ENCODE results near the gene DGCR6.
"Not testable (repeated sequence)": the region's sequence is repeated elsewhere in the genome, so short reads cannot be mapped to it uniquely, and the experiment has no call there.

DGCR6 gene

DNA sequence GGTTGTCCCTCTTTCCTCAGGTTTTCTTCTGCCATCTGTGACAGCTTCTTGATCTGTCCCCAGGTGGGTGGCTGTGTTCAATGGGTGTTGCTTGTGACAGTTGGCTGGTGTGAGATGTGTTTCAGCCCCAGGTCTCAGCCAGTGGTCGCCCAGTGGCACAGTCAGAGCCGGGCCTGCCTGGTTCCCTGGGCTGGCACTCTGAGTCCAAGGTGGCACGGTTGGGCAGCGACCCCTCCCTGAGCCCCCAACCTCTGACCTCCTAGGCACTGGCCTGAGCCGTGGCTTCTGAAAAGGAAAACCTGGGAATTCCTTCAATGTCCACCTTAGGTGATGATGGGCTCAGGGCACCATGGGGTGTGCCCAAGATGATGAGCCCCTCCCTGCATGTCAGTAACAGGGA lies 44.0 kb downstream of the DGCR6 start:
- H3K4me3 ChIP-seq (ENCODE audit: low read depth, low read length), result no peak overlapping the region
- no peak for DNase-seq (ENCODE audit: low read depth)
- TF ChIP-seq, protein P1, sequence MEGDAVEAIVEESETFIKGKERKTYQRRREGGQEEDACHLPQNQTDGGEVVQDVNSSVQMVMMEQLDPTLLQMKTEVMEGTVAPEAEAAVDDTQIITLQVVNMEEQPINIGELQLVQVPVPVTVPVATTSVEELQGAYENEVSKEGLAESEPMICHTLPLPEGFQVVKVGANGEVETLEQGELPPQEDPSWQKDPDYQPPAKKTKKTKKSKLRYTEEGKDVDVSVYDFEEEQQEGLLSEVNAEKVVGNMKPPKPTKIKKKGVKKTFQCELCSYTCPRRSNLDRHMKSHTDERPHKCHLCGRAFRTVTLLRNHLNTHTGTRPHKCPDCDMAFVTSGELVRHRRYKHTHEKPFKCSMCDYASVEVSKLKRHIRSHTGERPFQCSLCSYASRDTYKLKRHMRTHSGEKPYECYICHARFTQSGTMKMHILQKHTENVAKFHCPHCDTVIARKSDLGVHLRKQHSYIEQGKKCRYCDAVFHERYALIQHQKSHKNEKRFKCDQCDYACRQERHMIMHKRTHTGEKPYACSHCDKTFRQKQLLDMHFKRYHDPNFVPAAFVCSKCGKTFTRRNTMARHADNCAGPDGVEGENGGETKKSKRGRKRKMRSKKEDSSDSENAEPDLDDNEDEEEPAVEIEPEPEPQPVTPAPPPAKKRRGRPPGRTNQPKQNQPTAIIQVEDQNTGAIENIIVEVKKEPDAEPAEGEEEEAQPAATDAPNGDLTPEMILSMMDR (conservative IDR thresholded peaks at IDR 0.05; ENCODE audit: low read depth, low read length), result no peak

DNA sequence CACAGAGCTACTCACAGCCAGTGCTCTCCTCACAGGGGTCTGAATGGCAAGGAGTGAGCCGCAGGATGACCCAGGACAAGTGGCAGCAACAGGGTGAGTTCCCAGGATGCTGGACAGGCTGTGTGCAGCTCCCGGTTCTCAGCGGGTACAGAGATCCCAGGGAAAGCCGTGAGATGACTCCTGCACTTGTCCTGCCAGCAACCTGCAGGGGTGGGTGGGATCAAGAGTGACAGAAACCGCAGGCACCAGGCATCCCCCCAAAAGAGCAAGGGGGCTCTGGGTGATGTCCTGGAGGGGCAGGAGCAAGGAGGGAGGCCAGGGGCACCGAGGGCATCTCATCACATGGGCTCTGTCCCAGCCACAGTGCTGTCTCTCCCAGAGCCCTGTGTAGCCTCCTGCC lies 45.9 kb downstream of the DGCR6 start:
- DNase-seq (ENCODE audit: low read depth), result no peak
- TF ChIP-seq, protein P1 (conservative IDR thresholded peaks at IDR 0.05; ENCODE audit: low read depth, low read length), result no peak
- H3K4me3 ChIP-seq (ENCODE audit: low read depth, low read length), result no peak overlapping the region

DNA sequence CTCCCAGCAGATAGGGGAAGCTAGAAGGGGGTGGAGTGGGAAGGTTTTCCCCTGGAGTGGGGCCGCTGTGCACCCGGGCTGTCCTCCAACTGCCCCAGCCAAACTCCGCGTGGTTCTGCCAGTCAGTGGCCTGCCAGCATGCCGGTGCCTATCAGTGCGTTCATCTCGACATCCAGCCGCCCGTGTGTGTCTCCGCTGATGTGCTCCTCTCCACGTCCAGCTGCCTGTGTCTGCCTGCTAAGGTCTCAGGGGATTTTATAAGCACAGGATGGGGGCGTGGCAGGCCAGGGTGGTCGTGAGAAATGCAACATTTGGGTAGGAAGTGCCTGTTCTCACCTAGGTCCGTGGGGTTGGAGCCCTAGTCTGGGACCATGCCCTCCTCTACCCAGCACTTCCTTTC lies 47.0 kb downstream of the DGCR6 start:
- not testable (repeated sequence) for DNase-seq (ENCODE audit: low read depth)

DNA sequence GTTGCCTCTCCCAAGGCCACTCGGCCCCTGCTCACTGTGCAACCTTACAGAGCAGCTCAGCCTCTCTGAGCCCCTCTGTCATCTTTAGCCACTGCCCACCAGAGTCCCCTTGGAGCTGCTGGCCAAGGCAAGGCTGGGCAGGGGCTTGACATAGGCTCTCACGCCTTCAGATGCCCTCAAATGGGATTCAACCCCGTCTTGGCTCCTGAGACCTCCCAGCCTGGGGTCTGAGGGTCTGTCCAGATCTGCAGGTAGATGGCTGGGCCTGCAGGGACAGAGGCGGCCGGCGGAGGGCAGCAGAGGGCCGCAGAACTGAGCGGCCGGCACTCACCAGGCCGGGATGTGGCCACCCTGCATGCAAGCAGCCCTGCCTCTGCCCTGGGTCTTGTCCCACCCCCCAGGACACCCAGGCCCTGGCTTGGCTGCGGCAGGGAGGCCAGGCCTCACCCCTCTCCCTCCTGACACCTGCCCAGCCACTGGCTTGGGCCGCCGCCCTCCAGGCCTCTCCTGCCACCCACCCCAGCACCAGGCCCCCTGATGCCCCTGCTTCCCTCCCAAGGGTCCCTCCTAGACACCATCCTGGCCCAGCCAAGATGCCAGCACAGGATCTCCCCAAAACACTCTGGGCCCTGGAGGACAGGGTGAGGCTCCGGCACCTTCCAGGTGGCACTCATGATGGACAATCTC lies 48.3 kb downstream of the DGCR6 start:
- DNase-seq (ENCODE audit: low read depth), result peak; percentile 64

More for the DNA sequence above, 47.0 kb downstream of the DGCR6 start:
- H3K4me3 ChIP-seq (ENCODE audit: low read depth, low read length), result not testable (repeated sequence)

DNA sequence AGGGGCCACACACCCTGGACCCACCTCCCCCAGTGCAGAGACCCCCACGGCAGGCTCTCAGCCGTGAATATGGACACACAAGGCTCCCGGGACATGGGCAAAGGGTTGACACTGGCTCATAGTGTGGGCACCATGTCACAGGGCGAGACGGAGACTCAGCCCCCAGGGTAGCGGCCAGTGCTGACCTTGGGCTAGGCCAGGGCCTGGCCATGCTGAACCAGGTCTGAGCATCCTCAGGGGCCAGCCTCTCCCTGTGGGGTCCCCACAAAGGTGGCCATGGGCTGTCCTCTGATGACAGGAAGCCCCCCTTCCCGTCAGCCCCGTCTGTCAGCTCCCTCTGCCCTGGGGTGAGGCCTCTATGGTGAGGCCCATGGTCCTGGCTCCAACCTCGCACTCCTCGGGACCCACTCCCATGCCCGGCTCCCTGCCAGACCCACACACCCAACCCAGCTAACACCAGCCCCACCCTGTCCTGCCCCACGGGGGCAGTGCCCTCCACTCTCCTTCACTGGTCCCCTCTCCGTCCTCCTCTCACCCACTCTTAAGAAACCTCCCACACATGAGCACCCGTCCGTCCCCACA lies 49.0 kb downstream of the DGCR6 start:
- TF ChIP-seq, protein P1 (conservative IDR thresholded peaks at IDR 0.05; ENCODE audit: low read depth, low read length), result no peak
- no peak for DNase-seq (ENCODE audit: low read depth)
- H3K4me3 ChIP-seq (ENCODE audit: low read depth, low read length), result no peak overlapping the region

More for the DNA sequence above, 48.3 kb downstream of the DGCR6 start:
- H3K4me3 ChIP-seq (ENCODE audit: low read depth, low read length), result not testable (repeated sequence)
- TF ChIP-seq, protein P1 (conservative IDR thresholded peaks at IDR 0.05; ENCODE audit: low read depth, low read length), result peak; percentile 80

DNA sequence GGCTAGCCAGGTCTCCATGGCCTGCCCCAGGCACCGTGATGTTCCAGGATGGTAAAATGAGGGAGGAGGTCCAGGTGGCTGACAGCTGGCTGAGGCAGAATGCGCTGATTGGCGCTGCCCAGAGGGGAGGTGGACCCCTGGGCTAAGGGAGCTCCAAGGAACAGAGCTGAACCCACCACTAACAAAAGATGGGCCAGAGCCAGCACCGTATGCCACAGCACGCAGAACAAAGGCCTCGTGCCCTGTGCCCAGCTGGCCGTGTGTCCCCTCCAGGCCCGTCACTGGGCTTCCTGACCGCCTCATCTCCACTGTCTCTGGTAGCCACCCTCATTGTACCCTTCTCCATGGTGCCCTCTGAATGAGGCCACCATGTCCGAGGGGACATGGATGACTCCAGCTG lies 49.6 kb downstream of the DGCR6 start:
- DNase-seq (ENCODE audit: low read depth), result no peak
- H3K4me3 ChIP-seq (ENCODE audit: low read depth, low read length), result no peak overlapping the region
- TF ChIP-seq, protein P1 (conservative IDR thresholded peaks at IDR 0.05; ENCODE audit: low read depth, low read length), result no peak

DNA sequence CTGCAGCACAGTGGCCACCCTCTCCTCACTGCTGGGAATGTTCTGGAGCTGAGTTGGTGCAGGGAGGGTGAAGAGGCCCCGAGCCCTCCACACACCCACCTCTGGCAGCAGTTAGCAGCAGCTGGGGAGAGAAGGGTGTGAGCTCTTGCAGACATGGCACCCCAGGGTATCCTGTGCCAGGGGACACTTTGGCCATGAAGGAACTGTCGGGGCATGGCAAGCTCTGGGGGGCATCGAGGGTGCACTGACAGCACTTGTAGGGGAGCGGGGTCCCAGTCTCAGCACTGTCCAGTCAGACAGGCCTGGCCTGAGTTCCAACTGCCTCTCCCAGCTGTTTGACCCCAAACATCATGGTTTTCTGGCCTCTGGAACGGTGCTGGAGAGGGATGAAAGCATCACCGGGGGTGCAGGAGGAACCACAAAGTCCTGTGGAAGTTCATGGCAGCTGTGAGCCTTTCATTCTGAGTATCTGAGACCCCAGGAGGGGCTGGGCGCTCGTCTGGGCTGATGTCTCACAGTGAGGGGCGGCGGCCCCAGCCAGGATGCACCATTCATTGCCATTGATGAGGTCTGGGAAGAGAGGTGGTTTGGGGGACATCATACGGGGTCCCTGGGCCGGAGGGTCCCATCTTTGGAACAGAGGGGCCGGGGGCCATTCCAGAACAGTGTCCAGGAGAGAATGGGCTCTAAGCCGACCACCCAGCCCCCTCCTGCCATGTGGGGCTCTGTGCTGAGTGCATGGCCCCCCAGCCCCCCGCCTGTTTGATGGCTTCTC lies 50.2 kb downstream of the DGCR6 start:
- H3K4me3 ChIP-seq (ENCODE audit: low read depth, low read length); DNase-seq (ENCODE audit: low read depth): not testable (repeated sequence)

DNA sequence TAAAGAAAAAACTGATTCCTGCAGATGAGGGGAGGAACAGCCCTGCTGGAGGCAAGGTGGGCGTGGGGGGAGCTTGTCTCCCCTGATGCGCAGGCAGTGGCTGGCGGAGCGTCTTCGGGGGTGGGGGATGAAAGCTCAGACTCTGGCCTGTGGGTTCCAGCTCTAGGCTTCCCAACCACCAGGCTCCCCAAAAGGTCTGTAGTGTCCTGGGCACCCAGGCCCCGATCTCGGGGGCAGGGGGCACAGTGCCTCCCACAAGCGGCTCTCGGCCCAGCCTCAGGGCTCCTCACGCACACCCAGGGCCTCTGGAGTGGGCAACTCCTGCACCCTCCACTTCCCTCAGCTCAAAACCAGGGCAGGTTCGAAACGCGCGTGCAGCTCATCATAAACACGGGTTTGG lies 50.8 kb downstream of the DGCR6 start:
- not testable (repeated sequence) for DNase-seq (ENCODE audit: low read depth); H3K4me3 ChIP-seq (ENCODE audit: low read depth, low read length)

DNA sequence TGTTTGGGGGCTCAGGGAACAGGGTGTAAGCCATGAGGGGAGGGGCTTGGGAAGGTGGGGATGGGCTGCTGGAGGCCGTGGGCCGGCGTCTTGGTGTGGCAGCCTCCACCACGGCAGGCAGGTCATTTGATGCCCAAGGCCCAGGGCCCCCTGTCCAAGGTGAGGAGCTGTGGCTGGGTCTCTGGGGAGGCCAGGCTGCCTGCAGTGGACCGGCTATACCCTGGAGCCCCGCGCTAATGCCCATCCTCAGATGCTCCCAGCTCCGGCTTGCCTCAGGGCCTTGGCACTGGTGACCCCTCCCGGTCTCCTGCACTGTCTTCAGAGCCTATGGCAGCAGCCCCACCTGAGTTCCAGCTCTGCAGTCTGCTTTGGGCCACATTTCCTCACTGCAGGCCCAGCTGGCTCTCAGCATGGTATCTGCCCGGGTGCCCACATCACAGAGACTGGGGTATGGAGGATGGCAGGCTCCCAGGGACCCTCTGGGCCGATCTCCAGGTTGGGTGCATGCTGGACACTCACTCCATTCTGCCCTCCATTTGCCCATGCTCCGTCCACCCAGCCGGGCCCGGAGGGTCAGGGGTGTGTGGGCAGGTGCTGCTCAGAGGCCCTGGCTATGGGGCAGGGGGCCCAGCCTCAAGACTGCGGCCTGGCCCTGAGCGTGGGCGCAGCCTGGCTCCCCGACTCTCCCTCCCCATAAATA lies 51.7 kb downstream of the DGCR6 start:
- H3K4me3 ChIP-seq (ENCODE audit: low read depth, low read length); DNase-seq (ENCODE audit: low read depth): not testable (repeated sequence)

DNA sequence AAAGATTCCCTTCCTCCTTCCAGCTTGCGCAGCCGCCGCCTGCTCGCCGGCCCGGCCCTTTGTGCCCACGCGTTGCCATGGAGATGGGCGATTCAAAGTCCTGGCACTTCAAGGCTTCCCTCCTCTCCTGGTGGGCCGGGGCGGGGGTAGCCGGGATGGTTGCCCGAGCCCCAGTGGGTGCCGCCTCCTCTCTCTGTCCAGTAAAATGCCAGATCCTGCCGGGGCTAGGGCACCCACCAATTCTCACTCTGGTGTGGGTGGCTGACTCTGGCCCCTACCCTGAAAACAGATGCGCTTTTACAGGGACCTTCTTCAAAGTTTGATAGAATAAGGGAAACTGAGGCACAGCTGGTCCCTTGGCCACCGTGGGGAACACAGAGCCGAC lies 52.2 kb downstream of the DGCR6 start:
- H3K4me3 ChIP-seq (ENCODE audit: low read depth, low read length), result not testable (repeated sequence)

DNA sequence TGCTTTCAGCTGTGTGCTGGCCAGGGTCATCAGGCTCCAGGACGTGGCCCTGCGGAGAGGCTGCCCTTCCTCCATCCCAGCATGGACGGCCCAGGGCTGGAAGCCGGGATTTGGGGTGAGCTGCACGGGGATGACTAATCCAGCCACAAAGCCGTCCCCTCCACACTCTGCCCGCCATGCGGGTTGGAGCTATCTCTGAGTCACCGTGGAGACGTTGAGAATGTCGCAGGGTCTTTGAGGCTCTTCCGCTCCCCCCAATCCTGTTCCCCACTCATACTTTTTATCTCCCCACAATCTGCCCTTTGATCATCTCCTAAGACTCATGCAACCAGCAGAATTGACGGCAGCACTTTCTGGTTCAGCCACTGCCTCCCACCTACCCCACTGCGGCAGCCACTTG lies 52.6 kb downstream of the DGCR6 start:
- H3K4me3 ChIP-seq (ENCODE audit: low read depth, low read length), result not testable (repeated sequence)
- peak; percentile 31 for DNase-seq (ENCODE audit: low read depth)

More for the DNA sequence above, 52.2 kb downstream of the DGCR6 start:
- not testable (repeated sequence) for DNase-seq (ENCODE audit: low read depth)

DNA sequence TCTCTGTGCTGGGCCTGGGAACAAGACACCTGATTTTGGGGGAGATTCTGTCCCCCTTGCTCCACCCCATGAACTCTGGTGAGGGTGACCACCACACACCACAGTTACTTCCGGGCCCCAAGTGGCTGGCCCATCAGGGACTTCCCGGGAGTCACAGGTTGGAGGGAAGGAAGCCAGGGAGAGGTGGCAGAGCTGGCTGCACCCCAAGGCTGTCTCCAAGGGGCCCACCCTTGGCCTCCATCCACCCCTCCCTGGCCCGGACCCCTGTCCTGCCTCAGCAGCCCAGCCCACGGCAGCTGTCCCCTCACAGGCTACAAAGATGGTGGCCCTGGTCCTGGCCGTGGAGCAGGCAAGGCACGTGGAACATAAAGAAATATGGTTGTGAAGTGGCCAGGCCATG lies 53.1 kb downstream of the DGCR6 start:
- H3K4me3 ChIP-seq (ENCODE audit: low read depth, low read length); DNase-seq (ENCODE audit: low read depth): not testable (repeated sequence)

All from choroid plexus epithelial cell (primary cell).